ENCODE data around the gene RAB11FIP4. TPM values are rescaled to one million over a fixed set of nuclear protein-coding genes. Genes with fewer than 3 reads are reported as not detected.

The RAB11FIP4 gene
- polyA plus RNA-seq, 1 of the 3 experiments (the other 2 are of a cell fraction) = 9.4 TPM

DNA sequence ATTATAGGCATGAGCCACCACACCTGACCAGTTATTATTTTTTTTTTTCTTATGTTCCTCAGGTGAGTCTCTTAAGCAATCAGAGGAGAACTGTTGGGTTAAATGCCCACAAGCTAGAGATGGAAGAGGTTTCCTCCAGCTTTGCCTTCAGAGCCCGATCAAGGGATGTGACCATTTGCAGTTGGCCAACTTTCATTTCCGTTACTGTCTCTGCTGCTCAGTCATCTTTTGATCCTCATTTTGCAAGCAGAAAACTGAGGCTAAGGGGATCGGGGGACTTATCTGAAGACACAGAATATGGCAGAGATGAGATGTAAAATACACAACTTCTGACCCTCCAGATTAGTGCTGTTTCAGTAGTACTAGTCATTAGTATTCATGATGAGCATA, 188.8 kb downstream of the RAB11FIP4 start:
- Histone ChIP-seq H3K9me2 (no peaks in the 10 kb centered on the region), H3K4me1 (ENCODE audit: control insufficient read depth in 1 of 2, insufficient read depth in 2 of 2, low read depth in 1 of 2, low read length in 1 of 2) (peaks cover 31 to 44% of the 10 kb centered on the region in 2 experiments; a peak in 3 of 4 replicates), H2AFZ (ENCODE audit: low read depth) (no peak overlapping the region), H3K4me2 (peak overlapping the region; percentile 79), H3F3A (replicated peaks; ENCODE audit: insufficient read depth) (peaks cover 46% of the 10 kb centered on the region), H3K79me2 (ENCODE audit: insufficient read depth) (peaks cover 13% of the 10 kb centered on the region; the same call in 1 of the 2 replicates), H3K9ac (peak overlapping the region; percentile 26), H3K36me3 (replicated peaks in 1 of 2; ENCODE audit: control insufficient read depth in 1 of 2, insufficient read depth in 2 of 2, low read length in 1 of 2) (peaks cover 3 to 5% of the 10 kb centered on the region in 2 experiments), H3K27ac (ENCODE audit: low read depth in 2 of 2, low read length in 1 of 2) (peak overlapping the region; percentile 92 to 96), H3K9me3 (no peaks in the 10 kb centered on the region), H3K27me3 (ENCODE audit: insufficient read depth) (no peaks in the 10 kb centered on the region), H3K4me3 (ENCODE audit: low read depth in 2 of 2, low read length in 1 of 2) (0 out of 4 replicates have a peak overlapping the region, but pooled peaks of 1 of the 2 experiments have one; percentile 5), H4K20me1 (ENCODE audit: insufficient read depth) (no peaks in the 10 kb centered on the region)
- ChIA-PET POLR2A (no interaction called here), CTCF (no interaction called here)
- WGBS (ENCODE audit: low lambda C conversion rate) = 59% methylated on average over 3 of the region's 3 CpGs
- no peak for TF ChIP-seq FOXJ3 (CRISPR knock-in tag; IDR thresholded peaks at IDR 0.05)
- TF ChIP-seq MEF2A (IDR thresholded peaks at IDR 0.05; ENCODE audit: borderline replicate concordance, low read depth) = 0 out of 2 replicates have a peak, but pooled peaks have one; percentile 1
- no peak for TF ChIP-seq SMC3 (IDR thresholded peaks at IDR 0.05; ENCODE audit: low read depth, low read length)
- DNase-seq = no peak

DNA sequence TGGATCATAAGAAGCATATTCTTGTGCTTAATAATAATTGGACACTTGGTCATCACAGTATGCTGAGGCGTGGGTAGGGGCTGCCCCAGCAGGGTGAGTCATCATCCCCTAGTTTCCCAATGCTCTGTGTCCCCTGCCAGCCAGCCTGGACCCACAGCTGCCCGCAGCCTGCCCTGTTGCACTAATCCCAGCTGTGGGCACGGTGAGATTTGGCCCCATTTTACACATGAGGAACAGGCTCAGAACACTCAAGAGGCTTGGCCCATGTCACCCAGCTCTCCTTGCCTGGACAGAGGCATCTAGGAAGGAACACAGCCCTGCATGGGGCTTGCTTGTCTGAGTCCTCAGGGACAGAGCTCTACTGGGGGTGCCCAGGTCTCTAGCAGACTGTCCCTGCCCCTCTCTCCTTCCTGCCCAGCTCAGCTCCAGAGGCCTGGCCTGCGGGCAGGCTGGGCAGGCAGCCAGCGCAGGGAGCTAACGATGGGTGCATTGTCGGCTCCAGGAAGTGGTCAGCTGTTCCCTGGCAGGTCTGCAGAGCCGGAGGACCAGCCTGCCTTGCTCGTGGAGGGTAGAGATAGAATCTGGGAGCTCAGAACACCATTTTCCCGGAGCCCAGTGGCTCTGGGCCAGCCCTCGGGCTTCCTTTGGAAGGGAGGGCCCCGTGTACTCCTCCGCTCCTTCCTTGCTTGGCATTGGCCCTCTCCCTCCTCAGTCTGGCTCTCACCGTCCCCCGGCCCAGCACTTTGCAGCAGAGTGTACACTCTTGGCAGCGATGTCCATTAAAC, 189.4 kb downstream of the RAB11FIP4 start:
- Histone ChIP-seq H2AFZ (ENCODE audit: low read depth) (no peak overlapping the region), H3K79me2 (ENCODE audit: insufficient read depth) (peaks cover 13% of the 10 kb centered on the region; the same call in 1 of the 2 replicates), H3K4me3 (ENCODE audit: low read depth in 2 of 2, low read length in 1 of 2) (peak overlapping the region in 1 of 2 experiments; percentile 24; a peak in 1 of 4 replicates), H3K9ac (peak overlapping the region; percentile 71), H3F3A (replicated peaks; ENCODE audit: insufficient read depth) (peaks cover 46% of the 10 kb centered on the region), H3K27me3 (ENCODE audit: insufficient read depth) (no peaks in the 10 kb centered on the region), H4K20me1 (ENCODE audit: insufficient read depth) (no peaks in the 10 kb centered on the region), H3K4me1 (ENCODE audit: control insufficient read depth in 1 of 2, insufficient read depth in 2 of 2, low read depth in 1 of 2, low read length in 1 of 2) (peaks cover 31 to 44% of the 10 kb centered on the region in 2 experiments; a peak in 3 of 4 replicates), H3K27ac (ENCODE audit: low read depth in 2 of 2, low read length in 1 of 2) (peak overlapping the region; percentile 92 to 96), H3K9me2 (no peaks in the 10 kb centered on the region), H3K36me3 (replicated peaks in 1 of 2; ENCODE audit: control insufficient read depth in 1 of 2, insufficient read depth in 2 of 2, low read length in 1 of 2) (peaks cover 3 to 7% of the 10 kb centered on the region in 2 experiments), H3K9me3 (no peaks in the 10 kb centered on the region), H3K4me2 (peak overlapping the region; percentile 79)
- POLR2A ChIA-PET = no interaction called here
- CTCF ChIA-PET = interaction anchor here (0.7 to 2.0 kb wide), 3 partner anchors 22 to 364 kb away, joined by 3 to 13 read pairs (median 3); no protein-coding TSS in a partner anchor
- DNase-seq = peak; percentile 84
- WGBS (ENCODE audit: low lambda C conversion rate) = 21% methylated on average over 14 of the region's 16 CpGs
- peak; percentile 99 for TF ChIP-seq RFX5 (IDR thresholded peaks at IDR 0.05; ENCODE audit: low read length)
- TF ChIP-seq, protein P1, sequence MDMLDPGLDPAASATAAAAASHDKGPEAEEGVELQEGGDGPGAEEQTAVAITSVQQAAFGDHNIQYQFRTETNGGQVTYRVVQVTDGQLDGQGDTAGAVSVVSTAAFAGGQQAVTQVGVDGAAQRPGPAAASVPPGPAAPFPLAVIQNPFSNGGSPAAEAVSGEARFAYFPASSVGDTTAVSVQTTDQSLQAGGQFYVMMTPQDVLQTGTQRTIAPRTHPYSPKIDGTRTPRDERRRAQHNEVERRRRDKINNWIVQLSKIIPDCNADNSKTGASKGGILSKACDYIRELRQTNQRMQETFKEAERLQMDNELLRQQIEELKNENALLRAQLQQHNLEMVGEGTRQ (IDR thresholded peaks at IDR 0.05; ENCODE audit: borderline replicate concordance, low read depth, low read length) = no peak
- TF ChIP-seq, protein P2, sequence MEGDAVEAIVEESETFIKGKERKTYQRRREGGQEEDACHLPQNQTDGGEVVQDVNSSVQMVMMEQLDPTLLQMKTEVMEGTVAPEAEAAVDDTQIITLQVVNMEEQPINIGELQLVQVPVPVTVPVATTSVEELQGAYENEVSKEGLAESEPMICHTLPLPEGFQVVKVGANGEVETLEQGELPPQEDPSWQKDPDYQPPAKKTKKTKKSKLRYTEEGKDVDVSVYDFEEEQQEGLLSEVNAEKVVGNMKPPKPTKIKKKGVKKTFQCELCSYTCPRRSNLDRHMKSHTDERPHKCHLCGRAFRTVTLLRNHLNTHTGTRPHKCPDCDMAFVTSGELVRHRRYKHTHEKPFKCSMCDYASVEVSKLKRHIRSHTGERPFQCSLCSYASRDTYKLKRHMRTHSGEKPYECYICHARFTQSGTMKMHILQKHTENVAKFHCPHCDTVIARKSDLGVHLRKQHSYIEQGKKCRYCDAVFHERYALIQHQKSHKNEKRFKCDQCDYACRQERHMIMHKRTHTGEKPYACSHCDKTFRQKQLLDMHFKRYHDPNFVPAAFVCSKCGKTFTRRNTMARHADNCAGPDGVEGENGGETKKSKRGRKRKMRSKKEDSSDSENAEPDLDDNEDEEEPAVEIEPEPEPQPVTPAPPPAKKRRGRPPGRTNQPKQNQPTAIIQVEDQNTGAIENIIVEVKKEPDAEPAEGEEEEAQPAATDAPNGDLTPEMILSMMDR (IDR thresholded peaks at IDR 0.05) = no peak
- TF ChIP-seq MEF2A (IDR thresholded peaks at IDR 0.05; ENCODE audit: borderline replicate concordance, low read depth) = 0 out of 2 replicates have a peak, but pooled peaks have one; percentile 5
- TF ChIP-seq FOSL2 (IDR thresholded peaks at IDR 0.05; ENCODE audit: borderline replicate concordance, low read depth) = peak; percentile 79; the same call in 1 of the 2 replicates
- 0 out of 2 replicates have a peak, but pooled peaks have one; percentile 21 for TF ChIP-seq YY1 (IDR thresholded peaks at IDR 0.05; ENCODE audit: low read depth)
- TF ChIP-seq, protein P3, sequence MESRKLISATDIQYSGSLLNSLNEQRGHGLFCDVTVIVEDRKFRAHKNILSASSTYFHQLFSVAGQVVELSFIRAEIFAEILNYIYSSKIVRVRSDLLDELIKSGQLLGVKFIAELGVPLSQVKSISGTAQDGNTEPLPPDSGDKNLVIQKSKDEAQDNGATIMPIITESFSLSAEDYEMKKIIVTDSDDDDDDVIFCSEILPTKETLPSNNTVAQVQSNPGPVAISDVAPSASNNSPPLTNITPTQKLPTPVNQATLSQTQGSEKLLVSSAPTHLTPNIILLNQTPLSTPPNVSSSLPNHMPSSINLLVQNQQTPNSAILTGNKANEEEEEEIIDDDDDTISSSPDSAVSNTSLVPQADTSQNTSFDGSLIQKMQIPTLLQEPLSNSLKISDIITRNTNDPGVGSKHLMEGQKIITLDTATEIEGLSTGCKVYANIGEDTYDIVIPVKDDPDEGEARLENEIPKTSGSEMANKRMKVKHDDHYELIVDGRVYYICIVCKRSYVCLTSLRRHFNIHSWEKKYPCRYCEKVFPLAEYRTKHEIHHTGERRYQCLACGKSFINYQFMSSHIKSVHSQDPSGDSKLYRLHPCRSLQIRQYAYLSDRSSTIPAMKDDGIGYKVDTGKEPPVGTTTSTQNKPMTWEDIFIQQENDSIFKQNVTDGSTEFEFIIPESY (IDR thresholded peaks at IDR 0.05; ENCODE audit: borderline replicate concordance, low read depth) = no peak
- TF ChIP-seq, protein P4, sequence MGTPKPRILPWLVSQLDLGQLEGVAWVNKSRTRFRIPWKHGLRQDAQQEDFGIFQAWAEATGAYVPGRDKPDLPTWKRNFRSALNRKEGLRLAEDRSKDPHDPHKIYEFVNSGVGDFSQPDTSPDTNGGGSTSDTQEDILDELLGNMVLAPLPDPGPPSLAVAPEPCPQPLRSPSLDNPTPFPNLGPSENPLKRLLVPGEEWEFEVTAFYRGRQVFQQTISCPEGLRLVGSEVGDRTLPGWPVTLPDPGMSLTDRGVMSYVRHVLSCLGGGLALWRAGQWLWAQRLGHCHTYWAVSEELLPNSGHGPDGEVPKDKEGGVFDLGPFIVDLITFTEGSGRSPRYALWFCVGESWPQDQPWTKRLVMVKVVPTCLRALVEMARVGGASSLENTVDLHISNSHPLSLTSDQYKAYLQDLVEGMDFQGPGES (IDR thresholded peaks at IDR 0.05; ENCODE audit: low read depth, low read length) = no peak
- peak; percentile 75; the same call in 1 of the 2 replicates for TF ChIP-seq TAF1 (IDR thresholded peaks at IDR 0.05; ENCODE audit: borderline replicate concordance, low read depth, low read length)
- TF ChIP-seq GATA2 (CRISPR knock-in tag; IDR thresholded peaks at IDR 0.05) = peak; percentile 78
- peak; percentile 76 for TF ChIP-seq JUND (IDR thresholded peaks at IDR 0.05)
- TF ChIP-seq EZH2phosphoT487 (IDR thresholded peaks at IDR 0.05; ENCODE audit: borderline replicate concordance, low read depth) = no peak
- peak; percentile 65; the same call in 1 of the 2 replicates for TF ChIP-seq SIN3A (IDR thresholded peaks at IDR 0.05; ENCODE audit: borderline replicate concordance, low read depth, low read length)
- TF ChIP-seq RAD21 (IDR thresholded peaks at IDR 0.05; ENCODE audit: low read length) = peak; percentile 34
- TF ChIP-seq POLR2AphosphoS5 (IDR thresholded peaks at IDR 0.05; ENCODE audit: low read depth, low read length) = peak; percentile 57; the same call in 1 of the 2 replicates
- peak; percentile 35; the same call in 1 of the 2 replicates for TF ChIP-seq GABPA (IDR thresholded peaks at IDR 0.05; ENCODE audit: low read depth)
- TF ChIP-seq NFIC (IDR thresholded peaks at IDR 0.05; ENCODE audit: borderline replicate concordance) = peak; percentile 95
- TF ChIP-seq RCOR1 (IDR thresholded peaks at IDR 0.05; ENCODE audit: low read length) = 0 out of 2 replicates have a peak, but pooled peaks have one; percentile 13
